RWPE1 (cell line): ENCODE results near the gene CDC7.
A peak's percentile ranks its signal among the peaks of the same experiment; 100 is the strongest.
"Not testable (repeated sequence)": the region's sequence is repeated elsewhere in the genome, so short reads cannot be mapped to it uniquely, and the experiment has no call there.

Experiments used
- CTCF ChIA-PET: fragments of 350-600 bp; sonication (Branson Sonifier 250); formaldehyde crosslinking; extraction: SDS; loops from one replicate; lab custom pipeline; 2021; lab: Yijun Ruan, JAX
- POLR2A ChIA-PET: fragments of 400-600 bp; formaldehyde crosslinking; extraction: SDS; loops from one replicate; lab custom pipeline; 2020; ENCODE audit warnings: antibody characterized with exemption; ENCODE audit not compliant: low non-redundant PET; lab: Yijun Ruan, JAX
- DNase-seq: peaks from one replicate; pipeline ENCODE4 v3.0.0; 2012; ENCODE audit warnings: low spot score
- H3K27ac ChIP-seq: fragments of 450-650 bp; 2 replicates; pipeline ENCODE4 v1.5.1; 2017
- CTCF ChIP-seq: fragments of 450-650 bp; conservative IDR thresholded peaks from 2 replicates; pipeline ENCODE4 v1.5.1; 2017; ENCODE audit warnings: low read depth, mild to moderate bottlenecking

The CDC7 gene

GRCh38 chr1:91500756-91501522 is at the start of gene CDC7:
Gene CDC7 (plus strand): TSS chr1:91500851. CDS start chr1:91501717, 866 bp downstream.
- ChIA-PET POLR2A (interaction anchor here (0.7 kb wide), 1 partner anchor 215 kb away, joined by 3 read pairs; no protein-coding TSS in a partner anchor), CTCF (interaction anchor here (0.6 to 1.2 kb wide), 3 partner anchors 11 to 985 kb away, joined by 3 to 15 read pairs (median 3); no protein-coding TSS in a partner anchor)
- peak; percentile 47 for TF ChIP-seq CTCF
- peak within 1 kb of the TSS; percentile 99 for H3K27ac ChIP-seq
- peak; percentile 93 for DNase-seq

GRCh38 chr1:91454136-91454535 is 46.5 kb upstream of the CDC7 start:
- TF ChIP-seq CTCF, result no peak
- POLR2A ChIA-PET, result no interaction called here
- H3K27ac ChIP-seq, result no peak overlapping the region
- no peak for DNase-seq
- CTCF ChIA-PET, result no interaction called here

GRCh38 chr1:91455334-91455733 is 45.3 kb upstream of the CDC7 start:
- ChIA-PET CTCF (no interaction called here), POLR2A (no interaction called here)
- no peak overlapping the region for H3K27ac ChIP-seq
- no peak for TF ChIP-seq CTCF
- no peak for DNase-seq

GRCh38 chr1:91455896-91456295 is 44.8 kb upstream of the CDC7 start:
- H3K27ac ChIP-seq, result no peak overlapping the region
- DNase-seq, result no peak
- no peak for TF ChIP-seq CTCF
- CTCF ChIA-PET, result no interaction called here
- POLR2A ChIA-PET, result no interaction called here

- CTCF ChIA-PET, H3K27ac ChIP-seq, DNase-seq, POLR2A ChIA-PET: not testable (repeated sequence)
Observed at GRCh38 chr1:91465350-91465749, 35.3 kb upstream of the CDC7 start.

- TF ChIP-seq CTCF, result no peak
- CTCF ChIA-PET, result no interaction called here
- POLR2A ChIA-PET, result no interaction called here
- no peak for DNase-seq
- no peak overlapping the region for H3K27ac ChIP-seq
Observed at GRCh38 chr1:91476533-91477217, 24.0 kb upstream of the CDC7 start.

- no peak overlapping the region for H3K27ac ChIP-seq
- DNase-seq, result no peak
- ChIA-PET POLR2A (no interaction called here), CTCF (no interaction called here)
- no peak for TF ChIP-seq CTCF
Observed at GRCh38 chr1:91487469-91487868, 13.2 kb upstream of the CDC7 start.
